ENCODE results near the gene MRPL39.

GRCh38 chr21:25555492-25555891 is 51.8 kb downstream of the MRPL39 start:
- TF ChIP-seq POLR2A (IDR thresholded peaks at IDR 0.05; ENCODE audit: low read depth, low read length) (no peak), TAF1 (IDR thresholded peaks at IDR 0.05; ENCODE audit: low read depth, low read length) (no peak)
